A549 treated with dexamethasone at 1 μM for 4 hours (cell line): ENCODE measurements around the gene CXCL14. TPM values are rescaled to one million over a fixed set of nuclear protein-coding genes. Genes with fewer than 3 reads are reported as not detected.

Source experiments
- total RNA-seq: library from RNA; stranded (reverse); fragments of 200-300 nt; extraction: Qiagen RNA extraction; gene quantifications from 5 replicates; pipeline ENCODE4 v1.2.3, GENCODE V29; 2022

CXCL14 gene, protein sequence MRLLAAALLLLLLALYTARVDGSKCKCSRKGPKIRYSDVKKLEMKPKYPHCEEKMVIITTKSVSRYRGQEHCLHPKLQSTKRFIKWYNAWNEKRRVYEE
- 0.18 to 0.37 TPM (median 0.33 TPM) in 5 replicates for total RNA-seq

DNA sequence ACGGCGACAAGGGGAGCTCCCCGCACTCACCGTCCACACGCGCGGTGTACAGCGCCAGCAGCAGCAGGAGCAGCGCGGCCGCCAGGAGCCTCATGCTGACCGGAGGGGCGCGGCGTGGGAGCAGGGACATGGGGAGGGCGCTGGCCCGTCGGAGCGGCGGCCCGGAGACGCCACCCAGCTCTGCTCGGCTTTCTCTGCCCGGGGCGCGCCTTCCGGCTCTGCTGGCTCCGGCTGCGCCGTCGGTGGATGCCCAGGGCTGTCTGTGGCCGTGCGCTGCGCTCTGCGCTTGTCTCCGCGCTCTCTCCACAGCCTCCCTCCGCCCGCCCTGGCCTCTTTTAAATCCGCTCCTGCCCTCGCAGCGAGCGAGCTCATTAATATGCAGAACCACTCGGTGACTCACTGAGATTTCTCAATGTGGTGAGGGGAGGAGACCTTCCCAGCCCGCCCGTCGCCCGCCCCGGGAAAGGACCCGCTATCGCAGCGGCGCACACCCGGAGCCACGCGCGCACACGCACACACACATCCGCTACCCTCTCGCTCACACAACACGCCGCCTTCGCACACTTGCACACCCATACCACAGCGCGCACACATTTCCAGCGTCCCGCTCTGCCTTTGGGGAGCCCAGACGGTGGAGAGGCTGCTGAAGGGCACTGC, at the start of gene CXCL14:
Gene CXCL14 (minus strand): TSS at position 307 of the 657 bp plus-strand sequence. CDS start 213 bp downstream, at position 94.

DNA sequence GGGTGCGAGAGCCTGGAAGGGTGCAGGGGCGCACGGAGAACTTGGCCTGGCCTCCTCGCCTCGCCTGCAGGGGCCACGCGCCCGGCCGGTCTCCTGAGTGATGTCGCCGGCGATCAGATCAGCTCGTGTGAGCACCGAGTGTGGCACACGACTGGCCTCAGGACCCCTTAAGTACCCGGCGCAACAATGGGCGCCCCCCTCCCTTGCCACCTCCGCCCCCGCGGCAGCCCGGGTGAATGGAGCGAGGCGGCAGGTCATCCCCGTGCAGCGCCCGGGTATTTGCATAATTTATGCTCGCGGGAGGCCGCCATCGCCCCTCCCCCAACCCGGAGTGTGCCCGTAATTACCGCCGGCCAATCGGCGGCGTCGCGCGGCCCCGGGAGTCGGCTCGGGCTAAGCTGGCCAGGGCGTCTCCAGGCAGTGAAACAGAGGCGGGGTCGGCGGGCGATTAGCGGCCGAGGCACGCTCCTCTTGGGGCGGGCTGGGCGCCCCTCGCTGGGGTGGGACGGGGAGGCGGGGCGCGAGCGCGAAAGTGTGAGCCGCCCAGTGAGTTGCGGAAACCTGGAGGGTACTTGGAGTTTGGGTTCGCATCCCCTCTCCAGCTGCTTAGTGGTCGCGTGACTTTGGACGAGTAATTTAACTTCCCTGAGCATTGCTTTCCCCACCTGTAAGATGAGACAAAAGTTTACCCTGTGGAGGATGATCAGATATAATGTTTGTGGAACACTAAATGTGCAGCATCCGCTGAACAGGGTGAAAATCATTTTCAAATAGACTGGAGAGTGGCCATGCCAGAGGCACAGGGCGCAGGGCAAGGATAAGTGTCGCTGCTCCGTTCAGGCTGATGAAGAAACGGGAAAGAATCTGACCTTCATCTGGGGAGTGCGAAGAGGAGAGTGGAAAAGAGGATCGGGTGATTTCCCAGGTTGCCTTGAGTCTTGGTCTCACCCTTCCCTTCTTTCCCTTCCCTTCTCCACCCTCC, 42.7 kb downstream of the CXCL14 start, which contains the start of gene NEUROG1:
Gene NEUROG1 (minus strand): TSS at position 145 of the 982 bp plus-strand sequence. CDS start 274 bp downstream, outside the sequence.

Other genes starting within 250 kb of the CXCL14 start
- gene MACROH2A1, start 179.8 kb downstream of the CXCL14 start, total RNA-seq: 160 to 205 TPM (median 203 TPM) in 5 replicates
- not detected in 5 replicates for gene DCANP1, start 131.6 kb downstream of the CXCL14 start, total RNA-seq
- gene TIFAB, start 126.6 kb downstream of the CXCL14 start, total RNA-seq: not detected in 5 replicates
- gene NEUROG1, start 43.0 kb downstream of the CXCL14 start, total RNA-seq: not detected in 5 replicates